Naive thymus-derived CD4-positive, alpha-beta T cell (primary cell): Measurements from ENCODE around the gene GTF3C1. TPM values are rescaled to one million over a fixed set of nuclear protein-coding genes. Genes with fewer than 3 reads are reported as not detected.

Experiments
- ATAC-seq: fragments of 150-1000 bp; cut with Tn5 transposase; 2 replicates; pipeline ENCODE4 v1.10.0; 2021; ENCODE audit warnings: mild to moderate bottlenecking, moderate library complexity
- CTCF ChIA-PET: fragments of 350-600 bp; sonication (Branson Sonifier 250); formaldehyde crosslinking; loops from one replicate; lab custom pipeline; 2021; ENCODE audit warnings: antibody characterized with exemption; lab: Charles Lee
- POLR2A ChIA-PET: fragments of 350-600 bp; sonication (Branson Sonifier 250); formaldehyde crosslinking; loops from one replicate; lab custom pipeline; 2021; ENCODE audit warnings: antibody characterized with exemption, inconsistent platforms; lab: Charles Lee
- DNase-seq, 9 donors: peaks; one replicate each; pipeline versions ENCODE4 v3.0.0 to v3.0.0-alpha.2; 2020 to 2022; ENCODE audit warnings: mixed read lengths in 1 of 9
- H3K27ac ChIP-seq: one replicate; pipeline ENCODE4 v1.7.0; 2013; ENCODE audit warnings: mild to moderate bottlenecking, low read depth, low read length, moderate library complexity
- H3K27me3 ChIP-seq, 2 donors: one replicate each; pipeline ENCODE4 v1.7.0; 2013; ENCODE audit warnings: low read length in 2 of 2, mild to moderate bottlenecking in 2 of 2, moderate library complexity in 2 of 2; ENCODE audit not compliant: control insufficient read depth in 2 of 2, insufficient read depth in 2 of 2
- H3K36me3 ChIP-seq, 3 experiments: 1 replicate in 2 of 3; 2 replicates in 1 of 3; pipeline ENCODE4 v1.7.0; 2013; ENCODE audit warnings: low read length in 3 of 3, mild to moderate bottlenecking in 3 of 3, moderate library complexity in 1 of 3; ENCODE audit not compliant: insufficient read depth in 3 of 3, control insufficient read depth in 2 of 3
- H3K4me1 ChIP-seq, 2 donors: one replicate each; pipeline ENCODE4 v1.7.0; 2013; ENCODE audit warnings: low read length in 2 of 2, mild to moderate bottlenecking in 2 of 2, moderate library complexity in 1 of 2; ENCODE audit not compliant: control insufficient read depth in 2 of 2, insufficient read depth in 2 of 2
- H3K4me3 ChIP-seq: 2 replicates; pipeline ENCODE4 v1.7.0; 2013; ENCODE audit warnings: mild to moderate bottlenecking, low read length
- H3K9me3 ChIP-seq, 3 experiments: 1 replicate in 2 of 3; 2 replicates in 1 of 3; pipeline ENCODE4 v1.7.0; 2013; ENCODE audit warnings: low read length in 3 of 3; ENCODE audit not compliant: control insufficient read depth in 2 of 3
- H3K27ac Mint-ChIP-seq, 9 donors: one replicate each; pipeline ENCODE4 v1.8.0; 2020 to 2022; ENCODE audit warnings: mixed read lengths in 9 of 9, mild to moderate bottlenecking in 8 of 9, moderate library complexity in 5 of 9, inconsistent platforms in 2 of 9
- H3K27me3 Mint-ChIP-seq, 5 donors: one replicate each; pipeline ENCODE4 v1.8.0; 2021 to 2022; ENCODE audit warnings: mixed read lengths in 5 of 5, mild to moderate bottlenecking in 1 of 5
- H3K36me3 Mint-ChIP-seq, 5 donors: one replicate each; pipeline ENCODE4 v1.8.0; 2020 to 2022; ENCODE audit warnings: mixed read lengths in 5 of 5, mild to moderate bottlenecking in 3 of 5, inconsistent platforms in 1 of 5
- H3K4me1 Mint-ChIP-seq, 7 donors: one replicate each; pipeline ENCODE4 v1.8.0; 2020 to 2022; ENCODE audit warnings: mixed read lengths in 7 of 7, mild to moderate bottlenecking in 3 of 7, inconsistent platforms in 1 of 7
- H3K4me3 Mint-ChIP-seq, 10 donors: one replicate each; pipeline ENCODE4 v1.8.0; 2020 to 2022; ENCODE audit warnings: mild to moderate bottlenecking in 10 of 10, mixed read lengths in 10 of 10, moderate library complexity in 6 of 10, inconsistent platforms in 2 of 10
- H3K9me3 Mint-ChIP-seq, 11 donors: one replicate each; pipeline ENCODE4 v1.8.0; 2020 to 2022; ENCODE audit warnings: mixed read lengths in 11 of 11, mild to moderate bottlenecking in 4 of 11, inconsistent platforms in 1 of 11, moderate library complexity in 1 of 11
- intact Hi-C, 2 donors: fragments of 100-400 bp; cut with micrococcal nuclease; formaldehyde crosslinking; loops; one replicate each; pipeline ENCODE4 v1.15.1; 2023
- polyA plus RNA-seq, 2 donors: library from polyadenylated mRNA; unstranded; fragments of 300-500 nt; fragmentation: Illumina TruSeq; gene quantifications; one replicate each; pipeline ENCODE4 v1.2.3, GENCODE V29; 2021
- total RNA-seq, 6 experiments: library from RNA in 5 of 6; stranded (reverse) in 5 of 6; gene quantifications; 1 replicate in 5 of 6; 2 replicates in 1 of 6; pipeline ENCODE4 v1.2.3 and lab custom pipeline; 2021 to 2026

GTF3C1 gene
- total and polyA plus RNA-seq, 7 experiments from 2014 or later: 19.0 to 60.0 (median 52.5) TPM

GRCh38 chr16:27432558-27432957 is 117.2 kb downstream of the GTF3C1 start:
- Mint-ChIP-seq H3K27me3 (no peaks in the 10 kb centered on the region), H3K36me3 (peaks cover 0 to 53% (median 26%) of the 10 kb centered on the region in 5 donors), H3K4me3 (peak overlapping the region in 1 of 10 donors; percentile 14), H3K4me1 (peaks cover 17 to 57% (median 42%) of the 10 kb centered on the region in 7 donors), H3K27ac (peak overlapping the region; percentile 66 to 91 (median 77)), H3K9me3 (no peaks in the 10 kb centered on the region)
- peaks cover 7 to 76% (median 26%) of the 10 kb centered on the region in 3 experiments for H3K36me3 ChIP-seq
- ATAC-seq (no peak), DNase-seq (peak in 1 of 9 donors; percentile 13)
- intact Hi-C loops: no loop called here
- H3K9me3 ChIP-seq: no peaks in the 10 kb centered on the region
- no peak overlapping the region for H3K4me3 ChIP-seq
- H3K27ac ChIP-seq: peak overlapping the region; percentile 30
- POLR2A ChIA-PET: interaction anchor here (3.4 kb wide), 1 partner anchor 28 kb away, joined by 12 read pairs; no protein-coding TSS in a partner anchor
- no peaks in the 10 kb centered on the region for H3K27me3 ChIP-seq
- H3K4me1 ChIP-seq: peaks cover 0 to 11% of the 10 kb centered on the region in 2 donors
- CTCF ChIA-PET: interaction anchor here (0.6 to 1.2 kb wide), 3 partner anchors 16 to 56 kb away, joined by 3 read pairs; no protein-coding TSS in a partner anchor

DNA sequence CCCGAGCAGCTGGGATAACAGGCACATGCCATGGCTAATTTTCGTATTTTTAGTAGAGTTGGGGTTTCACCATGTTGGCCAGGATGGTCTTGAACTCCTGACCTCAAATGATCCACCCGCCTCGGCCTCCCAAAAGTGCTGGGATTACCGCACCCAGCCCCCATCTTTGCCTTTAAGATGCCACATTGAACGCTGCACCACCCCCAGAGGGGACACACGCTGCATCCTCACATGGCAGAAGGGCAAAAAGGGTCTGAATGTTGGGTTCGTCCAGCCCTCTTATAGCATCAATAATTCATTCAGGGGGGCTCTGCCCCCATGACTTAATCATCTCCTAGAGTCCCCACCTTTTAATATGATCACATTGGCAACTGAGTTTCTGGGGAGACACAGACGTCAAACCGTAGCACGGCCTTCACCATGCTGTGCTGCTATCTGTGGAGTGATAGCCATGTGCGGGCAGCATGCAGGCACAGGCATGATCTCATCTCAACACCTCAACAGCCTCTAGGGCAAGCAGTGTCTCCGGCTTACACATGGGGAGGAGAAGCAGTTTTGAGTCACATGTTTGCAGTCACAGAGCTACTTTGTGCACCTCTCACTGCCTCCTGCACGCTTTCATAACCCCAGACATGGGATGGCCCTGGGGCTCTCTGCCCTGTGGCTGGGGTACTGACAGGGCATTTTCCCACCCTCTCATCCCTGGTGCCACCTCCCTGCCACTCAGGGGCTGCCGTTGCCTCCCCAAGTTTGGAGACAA is 117.8 kb downstream of the GTF3C1 start:
- peaks cover 4 to 14% of the 10 kb centered on the region in 2 donors for H3K4me1 ChIP-seq
- ChIA-PET POLR2A (interaction anchor here (1.4 to 3.4 kb wide), 2 partner anchors 10 to 27 kb away, joined by 5 to 12 read pairs; no protein-coding TSS in a partner anchor), CTCF (interaction anchor here (0.6 to 1.2 kb wide), 3 partner anchors 16 to 55 kb away, joined by 3 read pairs; no protein-coding TSS in a partner anchor)
- no peaks in the 10 kb centered on the region for H3K27me3 ChIP-seq
- H3K9me3 ChIP-seq: no peaks in the 10 kb centered on the region
- H3K36me3 ChIP-seq: peaks cover 4 to 70% (median 20%) of the 10 kb centered on the region in 3 experiments
- Mint-ChIP-seq H3K36me3 (peaks cover 0 to 57% (median 30%) of the 10 kb centered on the region in 5 donors), H3K9me3 (no peaks in the 10 kb centered on the region), H3K4me3 (peak overlapping the region in 1 of 10 donors; percentile 64), H3K4me1 (peaks cover 17 to 63% (median 48%) of the 10 kb centered on the region in 7 donors), H3K27me3 (no peaks in the 10 kb centered on the region), H3K27ac (peak overlapping the region in 8 of 9 donors; percentile 24 to 91 (median 82))
- intact Hi-C loops: no loop called here
- no peak overlapping the region for H3K4me3 ChIP-seq
- no peak for ATAC-seq
- peak in 1 of 9 donors; percentile 19 for DNase-seq
- peak overlapping the region; percentile 30 for H3K27ac ChIP-seq

DNA sequence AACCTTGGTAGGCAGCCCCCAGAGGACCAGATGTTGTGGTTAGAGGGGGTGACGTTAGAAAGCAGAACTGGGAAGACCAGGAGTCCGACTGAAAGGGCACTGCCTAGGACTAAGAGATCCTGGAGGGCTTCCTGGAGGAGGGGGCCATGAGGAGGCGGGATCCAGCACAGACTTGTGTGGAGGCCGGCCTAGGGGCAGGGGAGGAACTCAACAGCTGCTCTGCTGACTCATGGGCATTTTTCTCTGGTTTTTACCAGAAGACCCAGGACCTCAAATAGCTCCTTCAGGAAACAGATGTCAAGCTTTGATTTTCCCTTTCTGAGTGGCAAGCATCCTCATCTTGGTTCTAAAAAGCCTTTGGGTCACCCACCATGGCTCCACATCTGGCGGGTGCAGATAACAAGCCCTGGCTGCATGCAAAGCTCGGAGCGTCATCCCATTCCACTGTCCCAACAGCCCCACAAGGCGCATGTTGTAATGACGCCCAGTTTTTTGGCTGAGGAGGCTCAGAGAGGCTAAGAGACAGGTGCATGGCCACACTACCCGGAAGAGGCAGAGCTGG is 118.7 kb downstream of the GTF3C1 start:
- Histone ChIP-seq H3K9me3 (no peaks in the 10 kb centered on the region), H3K4me3 (no peak overlapping the region), H3K27me3 (no peaks in the 10 kb centered on the region), H3K36me3 (peaks cover 4 to 60% (median 19%) of the 10 kb centered on the region in 3 experiments), H3K27ac (no peak overlapping the region), H3K4me1 (peaks cover 13 to 24% of the 10 kb centered on the region in 2 donors)
- intact Hi-C loops: no loop called here
- CTCF ChIA-PET: interaction anchor here (0.6 to 0.7 kb wide), 2 partner anchors 34 to 270 kb away, joined by 3 read pairs; no protein-coding TSS in a partner anchor
- DNase-seq (peak in 1 of 9 donors; percentile 23), ATAC-seq (no peak)
- POLR2A ChIA-PET: interaction anchor here (1.4 to 3.4 kb wide), 2 partner anchors 9 to 27 kb away, joined by 5 to 12 read pairs; no protein-coding TSS in a partner anchor
- peaks cover 0 to 56% (median 27%) of the 10 kb centered on the region in 5 donors for H3K36me3 Mint-ChIP-seq
- peak overlapping the region; percentile 14 to 90 (median 64) for H3K27ac Mint-ChIP-seq
- H3K4me3 Mint-ChIP-seq: peak overlapping the region in 1 of 10 donors; percentile 16
- H3K27me3 Mint-ChIP-seq: no peaks in the 10 kb centered on the region
- H3K4me1 Mint-ChIP-seq: peaks cover 24 to 69% (median 54%) of the 10 kb centered on the region in 7 donors
- no peaks in the 10 kb centered on the region for H3K9me3 Mint-ChIP-seq

GRCh38 chr16:27430512-27430911 is 119.2 kb downstream of the GTF3C1 start:
- Histone ChIP-seq H3K36me3 (peaks cover 4 to 55% (median 19%) of the 10 kb centered on the region in 3 experiments), H3K27ac (no peak overlapping the region), H3K4me3 (no peak overlapping the region), H3K4me1 (peaks cover 15 to 25% of the 10 kb centered on the region in 2 donors), H3K9me3 (no peaks in the 10 kb centered on the region), H3K27me3 (no peaks in the 10 kb centered on the region)
- no peak for ATAC-seq
- Mint-ChIP-seq H3K4me1 (peaks cover 28 to 74% (median 58%) of the 10 kb centered on the region in 7 donors), H3K4me3 (no peak overlapping the region), H3K36me3 (peaks cover 0 to 52% (median 25%) of the 10 kb centered on the region in 5 donors), H3K9me3 (no peaks in the 10 kb centered on the region), H3K27ac (peak overlapping the region in 8 of 9 donors; percentile 41 to 79 (median 61)), H3K27me3 (no peaks in the 10 kb centered on the region)
- ChIA-PET POLR2A (interaction anchor here (1.4 kb wide), 1 partner anchor 9 kb away, joined by 5 read pairs; no protein-coding TSS in a partner anchor), CTCF (interaction anchor here (0.7 kb wide), 1 partner anchor 35 kb away, joined by 3 read pairs; no protein-coding TSS in a partner anchor)
- peak in 1 of 9 donors; percentile 11 for DNase-seq
- intact Hi-C loops: no loop called here

GRCh38 chr16:27429981-27430441 is 119.7 kb downstream of the GTF3C1 start:
- peaks cover 15 to 25% of the 10 kb centered on the region in 2 donors for H3K4me1 ChIP-seq
- ATAC-seq (no peak), DNase-seq (peak in 1 of 9 donors; percentile 15)
- H3K27ac ChIP-seq: no peak overlapping the region
- Mint-ChIP-seq H3K27ac (peak overlapping the region in 7 of 9 donors; percentile 18 to 79 (median 59)), H3K36me3 (peaks cover 0 to 57% (median 28%) of the 10 kb centered on the region in 5 donors), H3K9me3 (no peaks in the 10 kb centered on the region), H3K4me1 (peaks cover 31 to 79% (median 60%) of the 10 kb centered on the region in 7 donors), H3K27me3 (no peaks in the 10 kb centered on the region), H3K4me3 (no peak overlapping the region)
- ChIA-PET CTCF (no interaction called here), POLR2A (no interaction called here)
- intact Hi-C loops: no loop called here
- H3K36me3 ChIP-seq: peaks cover 4 to 53% (median 19%) of the 10 kb centered on the region in 3 experiments
- H3K4me3 ChIP-seq: no peak overlapping the region
- no peaks in the 10 kb centered on the region for H3K27me3 ChIP-seq
- no peaks in the 10 kb centered on the region for H3K9me3 ChIP-seq

GRCh38 chr16:27429330-27429871 is 120.3 kb downstream of the GTF3C1 start:
- Mint-ChIP-seq H3K27me3 (no peaks in the 10 kb centered on the region), H3K27ac (peak overlapping the region in 8 of 9 donors; percentile 21 to 90 (median 56)), H3K36me3 (peaks cover 0 to 60% (median 30%) of the 10 kb centered on the region in 5 donors), H3K9me3 (no peaks in the 10 kb centered on the region), H3K4me1 (peaks cover 37 to 85% (median 66%) of the 10 kb centered on the region in 7 donors), H3K4me3 (no peak overlapping the region)
- intact Hi-C loops: no loop called here
- ChIA-PET CTCF (no interaction called here), POLR2A (interaction anchor here (1.7 kb wide), 1 partner anchor 33 kb away, joined by 3 read pairs; no protein-coding TSS in a partner anchor)
- peak in 1 of 9 donors; percentile 13 for DNase-seq
- Histone ChIP-seq H3K4me3 (no peak overlapping the region), H3K27me3 (no peaks in the 10 kb centered on the region), H3K4me1 (peaks cover 15 to 25% of the 10 kb centered on the region in 2 donors), H3K27ac (no peak overlapping the region), H3K36me3 (peaks cover 4 to 53% (median 15%) of the 10 kb centered on the region in 3 experiments), H3K9me3 (no peaks in the 10 kb centered on the region)
- ATAC-seq: no peak
